ENCODE measurements around the gene FAM241A.
"Not testable (repeated sequence)": the region's sequence is repeated elsewhere in the genome, so short reads cannot be mapped to it uniquely, and the experiment has no call there.

FAM241A gene

DNA sequence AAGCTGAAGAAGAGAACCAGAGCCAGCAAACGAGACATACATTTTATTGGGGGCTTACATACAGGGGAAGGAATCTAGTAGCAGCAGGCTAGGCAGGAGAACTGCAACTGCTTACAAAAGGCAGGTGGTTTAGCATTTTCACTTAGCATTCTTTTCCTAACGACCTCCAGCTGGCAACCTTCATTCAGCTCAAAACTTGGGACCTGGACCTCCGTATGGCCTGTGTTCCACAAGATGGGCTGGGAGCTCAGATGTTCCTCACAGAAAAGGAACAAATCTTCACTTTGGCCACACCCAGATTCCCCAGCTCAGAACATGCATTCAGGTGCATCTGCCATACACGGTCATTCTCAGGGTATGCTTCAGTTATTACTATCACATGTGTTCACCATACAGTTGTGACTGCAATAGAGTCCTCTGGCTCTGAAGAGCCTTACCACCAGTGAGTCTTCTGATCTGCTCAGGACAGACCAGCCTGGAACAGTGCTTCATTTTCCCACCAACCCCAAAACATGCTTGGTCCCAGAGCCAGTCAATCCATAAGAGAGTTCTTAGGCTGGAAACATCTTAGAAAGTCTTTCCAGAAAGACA lies 56.8 kb downstream of the FAM241A start:
- H3K4me3 ChIP-seq (ENCODE audit: low read length): no peak overlapping the region
- no peak for DNase-seq (ENCODE audit: low read depth)
- TF ChIP-seq CTCF (conservative IDR thresholded peaks at IDR 0.05; ENCODE audit: low read length): no peak

GRCh38 chr4:112203593-112203992 lies 58.3 kb downstream of the FAM241A start:
- no peak overlapping the region for H3K4me3 ChIP-seq (ENCODE audit: low read length)
- no peak for DNase-seq (ENCODE audit: low read depth)
- no peak for TF ChIP-seq CTCF (conservative IDR thresholded peaks at IDR 0.05; ENCODE audit: low read length)

- TF ChIP-seq CTCF (conservative IDR thresholded peaks at IDR 0.05; ENCODE audit: low read length): no peak
- no peak for DNase-seq (ENCODE audit: low read depth)
These were observed 61.2 kb downstream of the FAM241A start for GRCh38 chr4:112206431-112206830.

GRCh38 chr4:112208137-112209095 lies 63.2 kb downstream of the FAM241A start:
- not testable (repeated sequence) for H3K4me3 ChIP-seq (ENCODE audit: low read length); DNase-seq (ENCODE audit: low read depth)

More at GRCh38 chr4:112206431-112206830, 61.2 kb downstream of the FAM241A start:
- no peak overlapping the region for H3K4me3 ChIP-seq (ENCODE audit: low read length)

GRCh38 chr4:112210777-112211176 lies 65.5 kb downstream of the FAM241A start:
- TF ChIP-seq CTCF (conservative IDR thresholded peaks at IDR 0.05; ENCODE audit: low read length): no peak
- no peak overlapping the region for H3K4me3 ChIP-seq (ENCODE audit: low read length)
- peak; percentile 12 for DNase-seq (ENCODE audit: low read depth)

DNA sequence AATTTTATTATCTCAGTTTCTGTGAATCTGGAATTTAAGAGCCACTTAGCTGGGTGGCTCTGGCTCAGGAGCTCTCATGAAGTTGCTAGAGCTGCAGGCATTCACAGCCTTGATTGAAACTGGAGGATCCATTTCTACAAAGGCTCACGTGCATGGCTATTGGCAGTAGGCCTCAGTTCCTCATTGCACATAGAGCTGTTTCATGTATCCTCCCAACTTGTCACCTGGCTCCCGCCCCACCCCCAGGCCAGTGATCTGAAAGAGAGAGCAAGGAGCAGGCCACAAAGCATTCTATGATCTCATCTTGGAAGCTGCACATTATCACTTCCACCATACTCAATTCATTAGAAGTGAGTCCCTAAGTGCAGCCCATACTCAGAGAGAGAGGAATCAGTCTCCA lies 67.8 kb downstream of the FAM241A start:
- H3K4me3 ChIP-seq (ENCODE audit: low read length): no peak overlapping the region
- no peak for TF ChIP-seq CTCF (conservative IDR thresholded peaks at IDR 0.05; ENCODE audit: low read length)
- DNase-seq (ENCODE audit: low read depth): peak; percentile 3

- peak; percentile 82 for DNase-seq (ENCODE audit: low read depth)
- no peak overlapping the region for H3K4me3 ChIP-seq (ENCODE audit: low read length)
- no peak for TF ChIP-seq CTCF (conservative IDR thresholded peaks at IDR 0.05; ENCODE audit: low read length)
These were observed 68.6 kb downstream of the FAM241A start for GRCh38 chr4:112213856-112214255.
